ENCODE results near the gene UCP2.

The UCP2 gene, protein sequence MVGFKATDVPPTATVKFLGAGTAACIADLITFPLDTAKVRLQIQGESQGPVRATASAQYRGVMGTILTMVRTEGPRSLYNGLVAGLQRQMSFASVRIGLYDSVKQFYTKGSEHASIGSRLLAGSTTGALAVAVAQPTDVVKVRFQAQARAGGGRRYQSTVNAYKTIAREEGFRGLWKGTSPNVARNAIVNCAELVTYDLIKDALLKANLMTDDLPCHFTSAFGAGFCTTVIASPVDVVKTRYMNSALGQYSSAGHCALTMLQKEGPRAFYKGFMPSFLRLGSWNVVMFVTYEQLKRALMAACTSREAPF

GRCh38 chr11:73982595-73982989 lies at the start of gene UCP2:
TSS of gene UCP2 (minus strand) at chr11:73982843. CDS start at chr11:73978378, 4,465 bp downstream.
- DNase-seq (ENCODE audit: low read depth in 2 of 2), result peak; percentile 65 to 85

GRCh38 chr11:74030723-74031676 lies 48.4 kb upstream of the UCP2 start:
- DNase-seq (ENCODE audit: low read depth in 2 of 2), result no peak

DNA sequence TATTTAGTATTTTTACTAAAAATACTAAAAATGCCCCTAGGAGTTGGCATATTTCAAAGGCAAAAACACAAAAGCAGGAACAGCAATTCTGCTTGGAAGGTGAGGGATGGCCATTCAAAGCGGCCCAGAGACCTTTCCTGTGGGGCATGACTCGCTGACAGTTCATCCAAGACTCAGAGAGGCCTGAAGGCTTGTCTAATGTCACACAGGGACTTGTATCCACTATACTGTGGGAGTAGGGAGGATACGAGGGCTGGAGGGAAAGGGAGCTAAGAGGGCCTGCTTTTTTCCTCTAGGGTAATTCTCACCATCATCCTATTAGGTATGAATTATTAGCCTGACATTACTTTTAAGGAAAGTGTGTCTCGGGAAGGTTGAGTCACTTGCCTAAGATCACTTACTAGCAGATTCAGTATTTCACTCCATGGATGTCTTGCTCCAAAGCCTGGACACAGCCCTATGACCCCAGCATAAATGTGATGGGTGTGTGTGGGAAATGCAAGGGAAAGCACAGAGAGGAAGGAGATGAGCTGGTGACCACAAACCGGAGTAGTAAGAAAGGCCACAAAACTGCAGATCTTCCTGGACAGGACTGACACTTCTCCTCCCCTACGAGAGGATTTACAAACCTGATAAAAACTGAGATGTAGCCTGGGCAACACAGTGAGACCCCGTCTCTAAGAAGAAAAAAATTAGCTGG lies 43.0 kb upstream of the UCP2 start:
- no peak for DNase-seq (ENCODE audit: low read depth in 2 of 2)

- DNase-seq (ENCODE audit: low read depth in 2 of 2), result no peak
These were observed 41.8 kb upstream of the UCP2 start for GRCh38 chr11:74024261-74025029.

- DNase-seq (ENCODE audit: low read depth in 2 of 2), result no peak
These were observed 40.6 kb upstream of the UCP2 start for GRCh38 chr11:74023276-74023675.

- no peak for DNase-seq (ENCODE audit: low read depth in 2 of 2)
These were observed 39.9 kb upstream of the UCP2 start for GRCh38 chr11:74022546-74022945.

GRCh38 chr11:74021998-74022397 lies 39.4 kb upstream of the UCP2 start:
- DNase-seq (ENCODE audit: low read depth in 2 of 2), result no peak

DNA sequence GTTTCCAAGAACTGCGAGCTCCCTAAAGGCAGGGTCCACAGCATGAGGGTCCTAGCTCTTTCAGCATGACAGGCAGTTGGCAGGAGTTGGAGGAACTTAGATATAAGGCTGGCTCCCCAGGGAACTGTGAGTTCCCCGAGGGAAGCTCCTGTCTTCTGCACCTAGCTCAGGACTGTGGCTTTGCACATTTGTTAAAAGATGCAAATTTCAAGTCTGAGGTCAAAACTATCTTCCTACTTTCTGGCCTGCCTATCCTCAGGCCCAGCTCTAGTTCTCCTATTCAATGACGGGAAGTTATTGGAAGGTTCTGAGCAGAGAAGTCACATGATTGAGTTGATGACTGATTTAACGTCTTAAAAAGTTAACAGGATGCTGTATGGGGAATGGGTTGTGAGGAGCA lies 37.9 kb upstream of the UCP2 start:
- no peak for DNase-seq (ENCODE audit: low read depth in 2 of 2)

- DNase-seq (ENCODE audit: low read depth in 2 of 2), result peak; percentile 26 to 33
These were observed 37.2 kb upstream of the UCP2 start for GRCh38 chr11:74019860-74020259.

GRCh38 chr11:74019104-74019738 lies 36.6 kb upstream of the UCP2 start:
- DNase-seq (ENCODE audit: low read depth in 2 of 2), result no peak

- no peak for DNase-seq (ENCODE audit: low read depth in 2 of 2)
These were observed 35.8 kb upstream of the UCP2 start for GRCh38 chr11:74018331-74019005.

DNA sequence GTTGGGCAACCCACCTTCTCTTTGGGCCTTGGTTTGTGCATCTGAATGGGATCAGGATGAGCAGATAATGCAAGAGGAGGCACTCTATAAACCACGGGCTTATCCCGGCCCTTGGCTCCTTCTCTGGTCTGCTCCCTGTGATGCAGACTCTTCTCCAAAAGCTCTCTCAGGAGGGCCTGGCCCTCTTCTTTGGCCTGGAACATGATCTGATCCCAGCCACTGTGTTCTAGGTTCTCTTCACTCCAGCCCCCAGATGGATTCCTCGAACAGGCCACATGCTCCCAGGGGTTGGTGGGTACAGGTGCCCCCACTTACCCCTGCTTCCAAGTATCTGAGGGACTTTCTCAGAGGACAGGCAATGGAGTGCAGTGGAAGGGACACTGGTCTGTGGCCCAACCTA lies 35.0 kb upstream of the UCP2 start:
- DNase-seq (ENCODE audit: low read depth in 2 of 2), result no peak

GRCh38 chr11:74015919-74016684 lies 33.5 kb upstream of the UCP2 start:
- no peak for DNase-seq (ENCODE audit: low read depth in 2 of 2)

DNA sequence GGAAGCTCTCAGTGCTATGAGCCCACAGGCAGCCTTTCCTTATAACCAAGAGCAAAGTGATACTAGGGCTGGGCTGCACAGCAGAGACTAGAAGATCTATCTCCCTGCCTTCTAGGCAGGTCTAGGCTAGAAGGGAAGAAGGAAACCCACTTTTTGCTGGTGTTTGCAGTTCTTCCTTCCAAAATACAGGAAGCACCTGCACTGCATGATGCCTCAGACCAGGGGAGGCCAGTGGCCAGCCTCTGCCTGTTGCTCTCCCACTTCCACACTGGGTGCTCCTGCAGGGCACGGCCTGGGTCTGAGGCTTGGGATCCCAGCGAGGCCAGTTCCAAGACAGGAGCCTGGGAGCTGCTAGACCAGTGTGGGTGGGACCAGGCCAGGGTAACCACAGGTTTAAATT lies 32.2 kb upstream of the UCP2 start:
- no peak for DNase-seq (ENCODE audit: low read depth in 2 of 2)

- DNase-seq (ENCODE audit: low read depth in 2 of 2), result no peak
These were observed 30.5 kb upstream of the UCP2 start for GRCh38 chr11:74013141-74013540.

- no peak for DNase-seq (ENCODE audit: low read depth in 2 of 2)
These were observed 29.6 kb upstream of the UCP2 start for GRCh38 chr11:74012074-74012809.

DNA sequence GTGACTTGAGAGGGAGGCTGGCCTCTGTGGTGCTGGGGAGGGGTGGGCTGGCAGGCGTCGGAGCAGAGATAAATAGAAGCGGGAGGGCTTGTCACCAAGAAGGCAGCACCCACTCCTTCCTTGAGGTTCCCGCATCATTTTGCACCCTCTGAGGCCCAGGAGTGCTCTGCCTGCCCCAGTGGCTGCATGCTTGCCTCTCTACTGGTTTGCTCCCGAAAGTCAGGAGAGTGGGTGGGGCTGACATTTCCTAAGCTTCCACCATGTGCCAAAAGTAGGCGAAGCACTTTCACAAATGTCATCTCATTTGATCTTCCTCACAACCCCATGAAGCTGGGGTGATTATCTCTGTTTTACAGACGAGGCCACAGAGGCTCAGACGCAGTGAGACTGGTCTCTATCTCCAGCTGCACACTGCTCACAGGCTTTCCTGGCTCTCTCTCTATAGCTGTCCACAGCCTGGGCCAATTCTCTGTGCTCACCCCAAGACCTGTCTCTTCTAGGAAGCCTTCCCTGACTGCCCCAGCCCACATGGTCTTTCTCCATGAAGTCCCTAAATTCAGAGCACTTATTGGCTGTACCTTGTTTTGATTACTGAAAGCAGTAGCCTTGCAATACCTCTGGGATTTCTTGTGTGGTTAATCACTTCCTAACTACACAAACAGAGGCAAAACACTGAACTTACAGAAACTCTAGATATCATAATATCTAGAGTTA lies 28.9 kb upstream of the UCP2 start:
- no peak for DNase-seq (ENCODE audit: low read depth in 2 of 2)
